Measurements from ENCODE around the gene ZFYVE28.

Gene ZFYVE28

GRCh38 chr4:2248044-2248780, 170.2 kb downstream of the ZFYVE28 start:
- no peak for DNase-seq (ENCODE audit: extremely low spot score)
- ChIA-PET POLR2A (interaction anchor here (1.0 to 1.1 kb wide), 2 partner anchors 9 to 14 kb away, joined by 4 to 5 read pairs; partner anchors contain the start of gene MXD4), CTCF (no interaction called here)
- no peak for TF ChIP-seq ZNF384 (IDR thresholded peaks at IDR 0.05)
- TF ChIP-seq LEF1 (IDR thresholded peaks at IDR 0.05; ENCODE audit: borderline replicate concordance) = no peak
- no peak for TF ChIP-seq ELF4 (IDR thresholded peaks at IDR 0.05)
- no peak for TF ChIP-seq BHLHE40 (IDR thresholded peaks at IDR 0.05; ENCODE audit: borderline replicate concordance)
- no peak for TF ChIP-seq PKNOX1 (IDR thresholded peaks at IDR 0.05)
- TF ChIP-seq CTBP1 (IDR thresholded peaks at IDR 0.05; ENCODE audit: borderline replicate concordance) = no peak
- no peak for TF ChIP-seq SP1 (IDR thresholded peaks at IDR 0.05)
- TF ChIP-seq NFRKB (IDR thresholded peaks at IDR 0.05) = no peak
- no peak for TF ChIP-seq FOXK2 (IDR thresholded peaks at IDR 0.05)
- TF ChIP-seq HDGF (IDR thresholded peaks at IDR 0.05; ENCODE audit: borderline replicate concordance) = no peak
- no peak for TF ChIP-seq ARNT (IDR thresholded peaks at IDR 0.05)

- POLR2A ChIA-PET = interaction anchor here (1.0 to 1.1 kb wide), 2 partner anchors 10 to 15 kb away, joined by 4 to 5 read pairs; partner anchors contain the start of gene MXD4
- no peak for DNase-seq (ENCODE audit: extremely low spot score)
- CTCF ChIA-PET = no interaction called here
- no peak for TF ChIP-seq FOXA1 (IDR thresholded peaks at IDR 0.05)
- no peak for TF ChIP-seq ARNT (IDR thresholded peaks at IDR 0.05)
- TF ChIP-seq PKNOX1 (IDR thresholded peaks at IDR 0.05) = no peak
- no peak for TF ChIP-seq ELF4 (IDR thresholded peaks at IDR 0.05)
- TF ChIP-seq FOXK2 (IDR thresholded peaks at IDR 0.05) = no peak
- TF ChIP-seq BHLHE40 (IDR thresholded peaks at IDR 0.05; ENCODE audit: borderline replicate concordance) = no peak
- TF ChIP-seq SUZ12 (IDR thresholded peaks at IDR 0.05) = no peak
- TF ChIP-seq CTBP1 (IDR thresholded peaks at IDR 0.05; ENCODE audit: borderline replicate concordance) = no peak
- no peak for TF ChIP-seq FOXM1 (IDR thresholded peaks at IDR 0.05; ENCODE audit: borderline replicate concordance)
- no peak for TF ChIP-seq HDGF (IDR thresholded peaks at IDR 0.05; ENCODE audit: borderline replicate concordance)
- TF ChIP-seq NFRKB (IDR thresholded peaks at IDR 0.05) = no peak
- TF ChIP-seq L3MBTL2 (conservative IDR thresholded peaks at IDR 0.05) = no peak
- TF ChIP-seq ZNF384 (IDR thresholded peaks at IDR 0.05) = no peak
- no peak for TF ChIP-seq TARDBP (IDR thresholded peaks at IDR 0.05)
- TF ChIP-seq SP1 (IDR thresholded peaks at IDR 0.05) = no peak
- TF ChIP-seq LEF1 (IDR thresholded peaks at IDR 0.05; ENCODE audit: borderline replicate concordance) = no peak
These were observed 171.1 kb downstream of the ZFYVE28 start for GRCh38 chr4:2247128-2248043.

GRCh38 chr4:2246384-2247127, 171.9 kb downstream of the ZFYVE28 start:
- TF ChIP-seq CTBP1 (IDR thresholded peaks at IDR 0.05; ENCODE audit: borderline replicate concordance) (no peak), HDGF (IDR thresholded peaks at IDR 0.05; ENCODE audit: borderline replicate concordance) (no peak), FOXK2 (IDR thresholded peaks at IDR 0.05) (no peak), ELF4 (IDR thresholded peaks at IDR 0.05) (no peak), L3MBTL2 (conservative IDR thresholded peaks at IDR 0.05) (no peak), TARDBP (IDR thresholded peaks at IDR 0.05) (no peak), ZNF384 (IDR thresholded peaks at IDR 0.05) (no peak), FOXA1 (IDR thresholded peaks at IDR 0.05) (no peak), LEF1 (IDR thresholded peaks at IDR 0.05; ENCODE audit: borderline replicate concordance) (no peak), FOXM1 (IDR thresholded peaks at IDR 0.05; ENCODE audit: borderline replicate concordance) (no peak), BHLHE40 (IDR thresholded peaks at IDR 0.05; ENCODE audit: borderline replicate concordance) (no peak), ARNT (IDR thresholded peaks at IDR 0.05) (no peak), PKNOX1 (IDR thresholded peaks at IDR 0.05) (no peak), NFRKB (IDR thresholded peaks at IDR 0.05) (no peak), SUZ12 (IDR thresholded peaks at IDR 0.05) (no peak), SP1 (IDR thresholded peaks at IDR 0.05) (no peak)
- DNase-seq (ENCODE audit: extremely low spot score) = no peak
- ChIA-PET POLR2A (interaction anchor here (0.9 kb wide), 1 partner anchor 16 kb away, joined by 3 read pairs; no protein-coding TSS in a partner anchor), CTCF (no interaction called here)

GRCh38 chr4:2245787-2246275, 172.6 kb downstream of the ZFYVE28 start:
- TF ChIP-seq ZNF384 (IDR thresholded peaks at IDR 0.05) (no peak), NFRKB (IDR thresholded peaks at IDR 0.05) (no peak)
- ChIA-PET POLR2A (interaction anchor here (0.9 kb wide), 1 partner anchor 16 kb away, joined by 3 read pairs; no protein-coding TSS in a partner anchor), CTCF (no interaction called here)
- no peak for DNase-seq (ENCODE audit: extremely low spot score)

All from HEK293T (cell line).